BJ (cell line): ENCODE results near the gene CYP27A1. TPM values are rescaled to one million over a fixed set of nuclear protein-coding genes. Genes with fewer than 3 reads are reported as not detected.

Experiments
- CTCF ChIA-PET: fragments of 350-600 bp; formaldehyde crosslinking; extraction: SDS; loops from one replicate; lab custom pipeline; 2021; ENCODE audit warnings: antibody characterized with exemption, inconsistent platforms; lab: Yijun Ruan, JAX
- POLR2A ChIA-PET: fragments of 300-600 bp; sonication (Branson Sonifier 250); formaldehyde crosslinking; extraction: SDS; loops from one replicate; lab custom pipeline; 2021; ENCODE audit warnings: antibody characterized with exemption; lab: Charles Lee
- DNase-seq: peaks from one replicate; pipeline ENCODE4 v3.0.0-alpha.2; 2011; ENCODE audit warnings: low read depth
- H3K27me3 ChIP-seq: 2 replicates; pipeline ENCODE4 v1.6.0; 2011; ENCODE audit warnings: low read length; ENCODE audit not compliant: control insufficient read depth, insufficient read depth
- H3K36me3 ChIP-seq: 2 replicates; pipeline ENCODE4 v1.5.1; 2011; ENCODE audit warnings: low read length; ENCODE audit not compliant: control insufficient read depth, insufficient read depth
- H3K4me3 ChIP-seq: 2 replicates; pipeline ENCODE4 v1.5.1; 2011; ENCODE audit warnings: low read depth, mild to moderate bottlenecking, control low read depth, low read length
- polyA plus RNA-seq: library from polyadenylated mRNA; depleted of rRNA; stranded (reverse); fragments of >200 nt; gene quantifications from 2 replicates; pipeline ENCODE4 v1.2.3, GENCODE V29; 2011
- TF ChIP-seq, protein P1 (sequence below): IDR thresholded peaks from 2 replicates; pipeline ENCODE4 v1.5.1; 2011; ENCODE audit warnings: low read depth, mild to moderate bottlenecking, control low read depth, inconsistent platforms, low read length, moderate library complexity; ENCODE audit not compliant: insufficient read depth

The CYP27A1 gene
- polyA plus RNA-seq, 1 experiment: 26.8 TPM

DNA sequence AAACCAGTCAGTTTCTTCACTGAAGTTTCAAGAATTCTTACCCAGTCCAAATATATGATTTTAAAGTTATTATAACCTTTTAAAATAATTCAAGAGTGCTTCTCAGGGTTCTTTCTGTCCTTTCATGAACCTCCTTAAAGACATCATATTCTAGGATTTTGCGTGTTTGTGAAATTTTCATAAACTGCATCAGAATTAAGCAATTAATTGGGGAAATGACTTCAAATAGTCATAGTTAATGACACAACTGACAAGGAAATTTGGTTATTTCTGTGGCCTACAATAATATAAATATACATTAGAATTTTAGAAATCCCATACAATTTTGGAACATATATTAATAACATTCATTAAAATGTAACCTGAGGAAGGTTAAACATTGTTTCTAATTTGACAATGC is 10.5 kb downstream of the CYP27A1 start:
- TF ChIP-seq, protein P1, sequence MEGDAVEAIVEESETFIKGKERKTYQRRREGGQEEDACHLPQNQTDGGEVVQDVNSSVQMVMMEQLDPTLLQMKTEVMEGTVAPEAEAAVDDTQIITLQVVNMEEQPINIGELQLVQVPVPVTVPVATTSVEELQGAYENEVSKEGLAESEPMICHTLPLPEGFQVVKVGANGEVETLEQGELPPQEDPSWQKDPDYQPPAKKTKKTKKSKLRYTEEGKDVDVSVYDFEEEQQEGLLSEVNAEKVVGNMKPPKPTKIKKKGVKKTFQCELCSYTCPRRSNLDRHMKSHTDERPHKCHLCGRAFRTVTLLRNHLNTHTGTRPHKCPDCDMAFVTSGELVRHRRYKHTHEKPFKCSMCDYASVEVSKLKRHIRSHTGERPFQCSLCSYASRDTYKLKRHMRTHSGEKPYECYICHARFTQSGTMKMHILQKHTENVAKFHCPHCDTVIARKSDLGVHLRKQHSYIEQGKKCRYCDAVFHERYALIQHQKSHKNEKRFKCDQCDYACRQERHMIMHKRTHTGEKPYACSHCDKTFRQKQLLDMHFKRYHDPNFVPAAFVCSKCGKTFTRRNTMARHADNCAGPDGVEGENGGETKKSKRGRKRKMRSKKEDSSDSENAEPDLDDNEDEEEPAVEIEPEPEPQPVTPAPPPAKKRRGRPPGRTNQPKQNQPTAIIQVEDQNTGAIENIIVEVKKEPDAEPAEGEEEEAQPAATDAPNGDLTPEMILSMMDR: no peak
- Histone ChIP-seq H3K36me3 (no peaks in the 10 kb centered on the region), H3K4me3 (no peak overlapping the region), H3K27me3 (no peaks in the 10 kb centered on the region)
- CTCF ChIA-PET: no interaction called here
- POLR2A ChIA-PET: no interaction called here
- DNase-seq: no peak

DNA sequence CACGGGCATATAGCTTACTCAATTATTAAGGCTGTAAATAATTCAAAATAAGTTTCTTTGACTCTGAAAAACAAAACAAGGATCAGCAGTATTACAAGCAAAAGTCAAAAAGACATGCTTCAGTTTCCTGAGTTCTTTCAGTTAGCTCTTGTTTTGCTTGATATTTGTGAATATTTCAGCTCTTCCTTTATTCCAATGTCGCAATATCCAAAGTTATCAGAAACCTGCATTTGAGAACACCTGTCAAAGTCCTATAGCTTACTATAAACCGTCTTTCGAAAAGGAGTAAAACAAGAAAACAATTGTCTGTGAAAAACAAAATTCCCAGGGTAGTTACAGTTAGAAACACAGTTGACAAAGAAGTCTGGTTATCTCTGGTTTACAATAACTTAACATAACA is 14.7 kb downstream of the CYP27A1 start:
- TF ChIP-seq, protein P1: no peak
- CTCF ChIA-PET: interaction anchor here (1.1 kb wide), 1 partner anchor 51 kb away, joined by 4 read pairs; no protein-coding TSS in a partner anchor
- no peak for DNase-seq
- Histone ChIP-seq H3K27me3 (no peaks in the 10 kb centered on the region), H3K4me3 (no peak overlapping the region), H3K36me3 (no peaks in the 10 kb centered on the region)
- POLR2A ChIA-PET: no interaction called here

DNA sequence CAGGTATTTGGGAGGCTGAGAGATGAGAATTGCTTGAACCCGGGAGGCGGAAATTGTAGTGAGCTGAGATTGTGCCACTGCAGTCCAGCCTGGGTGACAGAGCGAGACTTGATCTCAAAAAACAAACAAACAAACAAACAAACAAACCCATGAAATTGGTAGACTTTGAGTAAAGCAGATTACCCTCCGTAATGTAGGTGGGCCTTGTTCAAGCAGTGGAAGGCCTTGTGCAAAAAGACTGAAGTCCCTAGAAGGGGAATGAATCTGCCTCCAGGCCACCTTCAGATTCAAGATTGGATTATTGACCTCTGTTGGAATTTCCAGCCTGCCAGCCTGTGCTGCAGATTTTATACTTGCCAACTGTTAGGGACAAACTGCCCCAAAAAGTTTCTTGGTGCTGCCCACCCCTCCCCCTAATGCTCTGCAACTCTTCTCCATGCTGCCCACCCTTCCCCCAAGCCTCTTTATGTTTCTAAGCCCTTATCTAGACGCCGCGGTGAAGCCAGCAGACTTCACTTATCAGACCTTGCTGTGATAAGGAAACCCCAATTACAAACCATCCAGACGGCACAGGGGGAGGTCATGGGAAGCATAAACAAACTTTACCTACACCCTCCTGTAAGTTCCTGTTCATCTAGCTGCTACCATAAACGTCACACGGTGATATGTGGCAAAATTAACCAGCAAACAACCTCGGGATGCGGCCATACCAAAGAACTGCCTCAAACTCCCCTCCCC is 17.0 kb downstream of the CYP27A1 start:
- CTCF ChIA-PET: no interaction called here

DNA sequence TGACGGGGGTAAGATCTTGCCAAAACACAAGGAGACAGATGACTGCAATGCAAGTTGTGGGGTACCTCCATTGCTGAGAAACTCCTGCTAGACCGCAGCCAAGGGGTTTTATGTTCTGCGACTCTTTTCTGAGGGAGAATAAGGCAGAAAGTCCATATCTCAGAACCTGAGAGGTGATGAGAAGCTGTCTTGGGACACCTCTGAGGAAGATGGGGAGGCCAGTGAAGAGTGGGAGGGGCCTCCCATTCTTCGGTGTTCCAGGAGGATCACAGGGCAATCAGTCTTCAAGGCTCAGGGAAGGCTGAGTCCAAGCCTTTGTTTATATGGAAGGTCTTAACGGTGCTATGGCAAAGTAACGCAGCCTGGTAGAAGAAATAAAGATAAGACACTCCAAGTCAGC is 18.0 kb downstream of the CYP27A1 start:
- DNase-seq: no peak
- Histone ChIP-seq H3K36me3 (no peaks in the 10 kb centered on the region), H3K4me3 (no peak overlapping the region), H3K27me3 (no peaks in the 10 kb centered on the region)
- TF ChIP-seq, protein P1: no peak
- CTCF ChIA-PET: no interaction called here
- POLR2A ChIA-PET: no interaction called here

More for the DNA sequence above, 17.0 kb downstream of the CYP27A1 start:
- H3K4me3 ChIP-seq: no peak overlapping the region
- POLR2A ChIA-PET: no interaction called here
- TF ChIP-seq, protein P1: no peak
- no peaks in the 10 kb centered on the region for H3K27me3 ChIP-seq
- no peaks in the 10 kb centered on the region for H3K36me3 ChIP-seq
- DNase-seq: no peak

DNA sequence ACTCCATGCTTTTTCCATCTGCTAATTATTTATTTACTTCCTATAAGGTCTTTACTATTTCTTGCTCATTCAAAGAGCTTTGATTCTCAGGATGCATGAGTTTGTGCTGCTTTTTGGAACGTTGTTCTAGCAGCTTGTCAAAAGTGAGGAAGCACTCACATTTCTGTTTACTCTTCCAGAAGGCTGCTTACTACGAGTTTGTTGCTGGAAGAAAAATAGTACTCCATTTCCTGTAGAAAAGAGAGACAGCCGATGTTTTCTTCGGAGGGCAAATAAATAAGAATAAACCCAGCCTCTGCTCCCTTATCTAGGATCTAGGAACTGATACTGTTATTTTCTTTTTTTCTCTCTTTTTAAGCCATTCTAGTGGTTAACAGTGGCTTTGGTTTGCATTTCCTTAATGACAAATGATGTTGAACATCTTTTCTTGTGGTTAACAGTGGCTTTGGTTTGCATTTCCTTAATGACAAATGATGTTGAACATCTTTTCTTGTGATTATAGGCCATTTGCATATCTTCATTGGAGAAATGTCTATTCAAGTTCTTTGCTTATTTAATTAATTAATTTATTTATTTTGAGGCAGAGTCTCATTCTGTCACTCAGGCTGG is 20.5 kb downstream of the CYP27A1 start:
- TF ChIP-seq, protein P1: no peak
- no peaks in the 10 kb centered on the region for H3K27me3 ChIP-seq
- ChIA-PET POLR2A (no interaction called here), CTCF (interaction anchor here (1.1 kb wide), 1 partner anchor 30 kb away, joined by 3 read pairs; no protein-coding TSS in a partner anchor)
- no peaks in the 10 kb centered on the region for H3K36me3 ChIP-seq
- no peak for DNase-seq
- no peak overlapping the region for H3K4me3 ChIP-seq
